ENCODE results near the gene SLC10A6. TPM values are rescaled to one million over a fixed set of nuclear protein-coding genes. Genes with fewer than 3 reads are reported as not detected.

The SLC10A6 gene
- total and polyA plus RNA-seq, 9 of the 15 experiments (the other 6 are each of a cell fraction or from before 2014, with no cell fraction given) = not detected

GRCh38 chr4:86895692-86896488 lies 46.7 kb upstream of the SLC10A6 start (continued):
- TF ChIP-seq CTCF (IDR thresholded peaks at IDR 0.05 in 2 of 3, conservative IDR thresholded peaks at IDR 0.05 in 1 of 3; ENCODE audit: insufficient read depth in 2 of 3, low read depth in 1 of 3, low read length in 3 of 3) (peak; percentile 65 to 85 (median 69); a peak in 5 of 6 replicates), YY1 (IDR thresholded peaks at IDR 0.05; ENCODE audit: borderline replicate concordance in 1 of 3, control insufficient read depth in 1 of 3, extremely low read depth in 1 of 3, insufficient read depth in 3 of 3, insufficient read length in 1 of 3, insufficient replicate concordance in 2 of 3, low read depth in 1 of 3, low read length in 2 of 3) (no peak), TEAD4 (IDR thresholded peaks at IDR 0.05; ENCODE audit: low read length) (0 out of 2 replicates have a peak, but pooled peaks have one; percentile 9), TEAD4 (CRISPR knock-in tag; IDR thresholded peaks at IDR 0.05; ENCODE audit: borderline replicate concordance) (no peak), DEAF1 (CRISPR knock-in tag; IDR thresholded peaks at IDR 0.05) (peak; percentile 71), SNRNP70 (optimal IDR thresholded peaks at IDR 0.05; ENCODE audit: low read depth, low read length) (no peak), RAD21 (CRISPR knock-in tag; conservative IDR thresholded peaks at IDR 0.05 in 1 of 2, IDR thresholded peaks at IDR 0.05 in 1 of 2) (peak; percentile 80 to 89), FOXA3 (CRISPR knock-in tag; conservative IDR thresholded peaks at IDR 0.05 in 1 of 2, IDR thresholded peaks at IDR 0.05 in 1 of 2) (peak in 1 of 2 experiments; percentile 38; a peak in 1 of 4 replicates), NR3C1 (CRISPR knock-in tag; IDR thresholded peaks at IDR 0.05) (no peak), JUN (IDR thresholded peaks at IDR 0.05; ENCODE audit: borderline replicate concordance, low read depth, low read length) (no peak), JUN (CRISPR knock-in tag; IDR thresholded peaks at IDR 0.05; ENCODE audit: borderline replicate concordance) (no peak), ZNF140 (CRISPR knock-in tag; IDR thresholded peaks at IDR 0.05) (no peak), SMC3 (conservative IDR thresholded peaks at IDR 0.05; ENCODE audit: insufficient read depth, low read depth, low read length) (peak; percentile 61; the same call in 1 of the 2 replicates), CEBPG (CRISPR knock-in tag; IDR thresholded peaks at IDR 0.05) (no peak), CEBPG (tag; conservative IDR thresholded peaks at IDR 0.05 in 1 of 2, IDR thresholded peaks at IDR 0.05 in 1 of 2) (peak in 1 of 2 experiments; percentile 52; a peak in 1 of 4 replicates), MNT (conservative IDR thresholded peaks at IDR 0.05) (0 out of 4 replicates have a peak, but pooled peaks of 1 of the 2 experiments have one; percentile 25), HMBOX1 (IDR thresholded peaks at IDR 0.05) (no peak), ZNF121 (CRISPR knock-in tag; conservative IDR thresholded peaks at IDR 0.05) (no peak), CCAR2 (IDR thresholded peaks at IDR 0.05; ENCODE audit: low read depth, low read length) (no peak)
